Fibroblast of skin of back (primary cell): ENCODE data around the gene CXXC1.
A peak's percentile ranks its signal among the peaks of the same experiment; 100 is the strongest.
"Not testable (repeated sequence)": the region's sequence is repeated elsewhere in the genome, so short reads cannot be mapped to it uniquely, and the experiment has no call there.

Experiments
- DNase-seq: peaks from one replicate; pipeline ENCODE4 v3.0.0-alpha.2; 2013

Gene CXXC1

GRCh38 chr18:50297621-50298442, 10.3 kb upstream of the CXXC1 start:
- DNase-seq, result peak; percentile 77

- no peak for DNase-seq
These were observed 5.5 kb upstream of the CXXC1 start for GRCh38 chr18:50293039-50293438.

DNA sequence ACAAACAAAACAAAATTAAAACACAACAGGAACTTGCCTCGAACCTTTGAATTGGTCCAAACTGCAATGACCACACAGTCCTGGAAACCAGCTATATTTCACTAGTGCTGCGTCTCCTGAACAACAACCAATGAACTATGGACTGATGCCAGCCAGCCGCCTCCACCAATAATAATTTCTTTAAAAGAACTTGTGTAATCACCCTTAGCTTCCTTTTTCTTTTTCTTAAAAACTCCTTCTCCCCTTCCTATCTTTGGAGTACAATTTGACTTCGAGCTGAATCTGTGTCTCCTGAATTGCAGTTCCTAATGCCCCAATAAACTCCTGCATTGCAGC, 1.6 kb upstream of the CXXC1 start:
- no peak for DNase-seq

GRCh38 chr18:50288348-50289107, 1.0 kb upstream of the CXXC1 start:
- not testable (repeated sequence) for DNase-seq

GRCh38 chr18:50287028-50287440, 458 bp downstream of the CXXC1 start:
- DNase-seq, result no peak

GRCh38 chr18:50286391-50287027, 983 bp downstream of the CXXC1 start:
- DNase-seq, result peak; percentile 34

- DNase-seq, result no peak
These were observed 1.7 kb downstream of the CXXC1 start for GRCh38 chr18:50285631-50286321.

DNA sequence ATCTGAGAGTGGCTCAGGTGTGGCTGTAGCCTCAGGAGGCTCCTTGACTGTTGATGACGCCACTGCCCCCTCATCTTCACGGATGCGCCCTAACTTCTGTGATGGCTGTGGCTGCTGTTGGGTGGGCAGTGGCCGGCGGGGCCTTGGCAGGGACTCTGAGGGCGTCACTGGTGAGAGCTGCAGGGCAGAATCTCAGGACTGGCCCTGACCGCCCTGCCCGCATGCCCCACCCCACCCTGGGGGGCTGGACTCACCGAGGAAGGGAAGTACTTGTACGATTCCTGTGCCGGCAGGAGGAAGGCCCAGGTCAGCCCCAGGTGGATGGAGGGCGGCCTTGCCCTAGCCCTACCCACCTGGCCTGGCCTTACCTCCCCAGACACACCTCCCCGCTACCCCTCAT, 2.4 kb downstream of the CXXC1 start:
- no peak for DNase-seq

- peak; percentile 17 for DNase-seq
These were observed 3.1 kb downstream of the CXXC1 start for GRCh38 chr18:50284255-50284885.

GRCh38 chr18:50283469-50284209, 3.9 kb downstream of the CXXC1 start:
- DNase-seq, result no peak

- no peak for DNase-seq
These were observed 4.8 kb downstream of the CXXC1 start for GRCh38 chr18:50282521-50283335.

- DNase-seq, result no peak
These were observed 5.4 kb downstream of the CXXC1 start for GRCh38 chr18:50281972-50282520.

DNA sequence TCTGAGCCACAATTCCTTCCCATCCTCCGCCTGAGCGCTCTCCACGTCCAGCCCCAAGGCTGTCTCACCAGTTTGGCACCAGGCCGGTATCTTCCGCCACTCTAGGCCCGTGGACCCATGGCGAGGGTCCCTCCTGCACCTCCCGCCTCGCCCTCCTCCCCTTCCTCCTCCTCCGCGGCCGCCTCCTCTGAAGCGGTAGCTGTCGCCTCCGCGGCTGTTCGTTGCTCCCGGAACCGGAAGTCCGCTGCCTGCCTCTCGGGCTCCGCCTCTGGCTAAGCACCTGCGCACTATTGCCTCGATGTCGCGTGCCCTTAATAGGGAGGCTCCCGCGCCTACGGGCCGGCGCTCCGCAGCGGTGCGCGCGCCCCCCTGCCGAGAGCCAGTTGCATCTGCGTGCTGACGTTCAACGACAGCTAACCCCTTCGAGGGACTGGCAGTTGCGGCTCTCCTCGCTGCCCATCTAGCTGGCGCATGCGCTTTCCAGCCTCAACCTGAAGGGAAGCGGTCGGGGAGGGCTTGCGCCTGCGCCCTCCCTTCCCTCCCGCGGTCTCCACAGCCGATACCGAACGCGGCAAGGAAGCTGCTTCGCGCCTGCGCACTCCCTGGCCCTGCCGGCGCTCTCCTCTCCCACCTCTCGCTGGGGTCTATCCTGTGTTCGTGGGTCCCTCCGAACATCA, 6.1 kb downstream of the CXXC1 start, which contains the start of gene MBD1:
Gene MBD1, minus strand, starts transcription at position 229 of the 677 bp plus-strand sequence. CDS start 1,531 bp downstream, outside the sequence.
- peak; percentile 97 for DNase-seq

DNA sequence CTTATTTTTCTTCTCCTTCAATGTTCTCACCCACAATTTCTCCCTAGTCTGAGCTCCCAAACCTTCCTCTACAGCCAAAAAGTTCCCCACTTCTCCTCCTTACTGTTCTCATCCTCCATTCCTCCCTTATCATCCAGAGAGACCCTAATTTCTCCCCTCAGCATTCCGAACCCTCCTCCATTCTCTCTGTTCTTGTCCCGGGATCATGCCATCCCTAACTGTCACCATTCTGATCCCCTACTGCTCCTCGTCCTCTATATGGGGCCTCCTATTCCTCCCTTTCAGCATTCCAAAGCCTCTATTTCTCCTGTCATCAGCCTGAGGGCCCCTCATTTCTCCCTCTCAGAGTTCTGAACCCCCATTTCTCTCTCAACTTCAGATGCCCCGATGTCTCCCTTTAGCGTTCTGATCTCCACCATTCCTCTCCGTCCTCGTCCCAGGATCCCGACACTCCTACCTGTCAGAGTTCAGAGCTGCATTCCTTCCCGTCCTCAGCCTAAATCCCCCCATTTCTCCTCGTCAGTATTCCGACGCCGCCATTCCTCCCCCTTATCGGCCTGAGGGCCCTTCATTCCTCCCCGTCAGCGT, 6.7 kb downstream of the CXXC1 start:
- no peak for DNase-seq

DNA sequence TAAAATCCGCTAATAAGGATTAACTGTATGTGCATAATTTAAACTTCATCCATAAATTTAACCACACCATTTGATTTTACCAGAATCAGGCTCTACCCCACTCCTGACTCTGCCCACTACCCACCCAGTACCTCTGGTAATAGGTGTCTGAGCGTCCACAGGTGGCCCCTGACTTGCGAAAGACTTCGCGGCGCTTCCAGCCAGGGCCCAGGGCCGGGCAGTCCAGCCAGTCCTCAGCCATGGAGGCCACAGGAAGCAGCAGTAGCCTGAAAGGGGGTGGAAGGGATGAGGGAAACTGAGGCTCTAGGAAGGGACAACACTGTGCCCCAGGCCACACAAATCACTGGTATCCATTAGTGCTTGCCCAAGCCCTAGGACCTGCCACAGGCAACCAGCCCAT, 7.7 kb downstream of the CXXC1 start:
- DNase-seq, result no peak

DNA sequence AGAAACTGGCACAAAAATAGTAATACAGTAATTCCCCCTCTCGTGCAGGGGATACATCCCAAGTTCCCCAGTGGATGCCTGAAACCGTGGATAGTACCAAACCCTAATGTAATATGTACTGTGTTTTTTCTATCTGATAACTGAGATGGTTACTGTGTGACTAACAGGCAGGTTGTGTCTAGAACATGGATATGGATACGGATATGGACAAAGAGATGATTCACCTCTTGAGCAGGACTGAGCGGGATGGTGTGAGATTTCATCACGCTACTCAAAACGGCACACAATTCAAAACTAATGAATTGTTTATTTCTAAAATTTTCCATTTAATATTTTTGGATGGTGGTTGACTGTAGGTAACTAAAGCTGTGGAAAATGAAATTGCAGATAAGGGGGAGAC, 9.6 kb downstream of the CXXC1 start:
- peak; percentile 9 for DNase-seq

DNA sequence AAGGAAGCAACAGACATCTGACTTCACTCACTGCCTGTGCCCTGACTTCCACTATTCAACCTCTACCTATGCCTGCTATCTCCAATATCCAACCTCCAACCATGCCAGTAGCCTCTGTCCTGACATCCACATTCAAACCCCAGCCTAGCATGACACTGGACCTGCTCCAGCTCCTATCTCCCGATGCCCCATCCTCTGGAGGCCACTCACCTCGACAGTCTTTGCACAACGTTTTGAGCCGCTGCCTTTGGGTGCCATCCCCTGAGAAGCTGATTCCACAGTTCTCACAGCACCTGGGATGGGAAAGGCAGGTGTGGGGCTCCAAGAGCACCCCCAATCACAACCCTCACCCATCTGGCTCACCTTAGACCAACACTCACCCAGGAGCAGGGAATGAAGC, 11.0 kb downstream of the CXXC1 start:
- no peak for DNase-seq

DNA sequence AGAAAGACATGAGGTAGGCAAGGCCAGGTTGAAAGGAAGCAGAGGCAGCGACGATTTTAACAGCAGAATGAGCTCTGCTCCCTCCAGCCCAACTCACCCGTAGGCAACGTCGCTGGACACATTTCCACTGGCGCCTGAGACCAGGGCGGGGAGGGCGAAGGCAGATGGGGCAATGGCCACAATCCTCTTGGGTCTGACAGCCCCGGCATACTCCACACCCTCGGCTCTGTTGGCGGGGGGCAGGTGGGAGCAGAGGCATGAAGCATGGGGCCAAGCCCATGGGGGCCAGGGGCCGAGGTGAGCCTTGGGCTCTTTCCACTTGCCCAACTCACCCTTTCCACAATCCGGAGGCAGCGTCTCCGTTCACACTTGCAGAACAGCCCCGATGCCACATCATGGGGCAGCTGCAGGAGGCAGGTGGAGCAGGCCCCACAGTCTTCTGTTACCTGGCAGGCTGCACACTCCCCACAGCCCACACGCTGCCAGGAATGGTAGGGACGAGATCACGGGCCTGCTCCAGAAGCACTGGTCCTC, 11.9 kb downstream of the CXXC1 start:
- no peak for DNase-seq

- no peak for DNase-seq
These were observed 12.6 kb downstream of the CXXC1 start for GRCh38 chr18:50274941-50275340.
